Measurements from ENCODE around the gene THSD4.

- TF ChIP-seq CTCF (optimal IDR thresholded peaks at IDR 0.05 in 1 of 3, IDR thresholded peaks at IDR 0.05 in 1 of 3, conservative IDR thresholded peaks at IDR 0.05 in 1 of 3; ENCODE audit: extremely low read depth in 1 of 3, insufficient read depth in 2 of 3, low read length in 3 of 3) = no peak
- no peak for TF ChIP-seq EZH2 (IDR thresholded peaks at IDR 0.05; ENCODE audit: low read length)
These were observed 562.1 kb downstream of the THSD4 start for GRCh38 chr15:71677352-71677751.
